Colonic mucosa (tissue), 4 donors: ENCODE data around the gene NR3C2. TPM values are rescaled to one million over a fixed set of nuclear protein-coding genes. Genes with fewer than 3 reads are reported as not detected.

ENCODE experiments used
- DNase-seq: peaks from one replicate; pipeline ENCODE4 v3.0.0-alpha.2; 2020
- H3K27ac ChIP-seq: fragments of 200-600 bp; one replicate; pipeline ENCODE4 v1.8.0; 2021
- H3K27me3 ChIP-seq: fragments of 200-600 bp; one replicate; pipeline ENCODE4 v1.8.0; 2021
- H3K36me3 ChIP-seq: fragments of 200-600 bp; one replicate; pipeline ENCODE4 v1.8.0; 2021
- H3K4me1 ChIP-seq: fragments of 200-600 bp; one replicate; pipeline ENCODE4 v1.8.0; 2021; ENCODE audit warnings: mild to moderate bottlenecking
- H3K4me3 ChIP-seq: fragments of 200-600 bp; one replicate; pipeline ENCODE4 v1.8.0; 2021
- H3K9ac ChIP-seq, 2 donors: one replicate each; pipeline ENCODE4 v1.7.0; 2013; ENCODE audit warnings: control low read depth in 2 of 2, low read depth in 2 of 2, low read length in 2 of 2
- H3K9me3 ChIP-seq: fragments of 200-600 bp; one replicate; pipeline ENCODE4 v1.8.0; 2021
- CTCF ChIP-seq: fragments of 200-600 bp; IDR thresholded peaks from one replicate; pipeline ENCODE4 v1.8.0; 2022; ENCODE audit warnings: antibody characterized with exemption, mild to moderate bottlenecking
- intact Hi-C: fragments of 100-400 bp; cut with DNase I; formaldehyde crosslinking; loops from one replicate; pipeline ENCODE4 v1.14.1; 2022
- total RNA-seq, 2 donors: library from RNA; stranded (reverse); fragmentation: NEBNext Ultra II Directional in 1 of 2; extraction: Animal tissue kit (Norgen Biotek cat#: 25700) in 1 of 2; gene quantifications; one replicate each; pipeline ENCODE4 v1.2.1, GENCODE V29; 2021
- donor health status: healthy.
- donor health status: DM: no; HTN: no; CAD: no.
- donor health status: DM: no; HTN: no; CAD: no.

The NR3C2 gene
- total RNA-seq, 2 donors from 2014 or later, result 74.8 to 96.0 TPM

- no peak for DNase-seq
- Histone ChIP-seq H3K27ac (no peak overlapping the region), H3K4me3 (no peak overlapping the region), H3K4me1 (no peaks in the 10 kb centered on the region), H3K9me3 (no peaks in the 10 kb centered on the region), H3K36me3 (no peaks in the 10 kb centered on the region), H3K27me3 (no peaks in the 10 kb centered on the region), H3K9ac (no peak overlapping the region)
- intact Hi-C loops, result no loop called here
- TF ChIP-seq CTCF, result no peak
Observed at GRCh38 chr4:148454835-148455234, 12.6 kb upstream of the NR3C2 start.

DNA sequence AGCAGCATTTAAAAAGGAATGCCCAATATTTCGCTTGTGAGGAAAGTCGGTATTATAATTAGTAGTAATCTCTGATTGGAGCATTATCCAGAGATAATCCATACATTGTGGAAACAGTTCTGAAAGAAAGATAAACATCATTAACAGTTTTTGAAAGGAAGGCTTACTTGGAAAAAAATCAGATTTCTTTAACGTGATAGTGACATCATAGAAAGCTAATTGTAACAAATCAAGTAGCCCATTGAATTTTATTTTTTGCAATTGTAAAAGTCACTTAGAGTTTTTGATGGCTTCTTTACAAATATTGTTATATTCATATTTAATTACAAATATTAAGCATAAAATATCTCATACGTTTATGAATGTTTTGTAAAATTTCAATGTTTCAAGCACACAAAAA is 11.6 kb upstream of the NR3C2 start:
- no peaks in the 10 kb centered on the region for H3K9me3 ChIP-seq
- TF ChIP-seq CTCF, result no peak
- no peaks in the 10 kb centered on the region for H3K4me1 ChIP-seq
- no peaks in the 10 kb centered on the region for H3K36me3 ChIP-seq
- no peak overlapping the region for H3K9ac ChIP-seq
- intact Hi-C loops, result no loop called here
- DNase-seq, result no peak
- H3K27me3 ChIP-seq, result no peaks in the 10 kb centered on the region
- H3K27ac ChIP-seq, result no peak overlapping the region
- H3K4me3 ChIP-seq, result no peak overlapping the region

DNA sequence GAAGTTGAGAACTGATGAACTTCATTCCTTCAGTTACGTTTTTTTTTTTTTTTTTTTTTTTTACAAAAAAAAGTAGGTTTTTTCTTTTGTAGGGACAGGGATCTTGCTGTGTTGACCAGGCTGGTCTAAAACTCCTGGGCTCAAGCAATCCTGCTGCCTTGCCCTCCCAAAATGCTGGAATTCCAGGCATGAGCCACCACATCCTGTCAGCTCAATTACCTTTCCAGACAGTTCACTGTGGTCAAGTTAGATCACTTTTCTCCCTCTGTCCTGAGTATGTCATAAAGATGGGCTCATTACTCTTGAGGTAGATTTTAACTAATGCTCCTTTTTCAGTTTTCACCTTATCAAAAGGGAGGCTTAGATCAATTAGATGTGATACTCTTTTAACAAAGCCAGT is 10.8 kb upstream of the NR3C2 start:
- H3K27me3 ChIP-seq, result no peaks in the 10 kb centered on the region
- H3K27ac ChIP-seq, result no peak overlapping the region
- no peak overlapping the region for H3K4me3 ChIP-seq
- no peaks in the 10 kb centered on the region for H3K36me3 ChIP-seq
- H3K9ac ChIP-seq, result no peak overlapping the region
- no peaks in the 10 kb centered on the region for H3K9me3 ChIP-seq
- no peak for DNase-seq
- TF ChIP-seq CTCF, result no peak
- intact Hi-C loops, result no loop called here
- H3K4me1 ChIP-seq, result no peaks in the 10 kb centered on the region

- intact Hi-C loops, result no loop called here
- Histone ChIP-seq H3K9ac (no peak overlapping the region), H3K4me3 (no peak overlapping the region), H3K4me1 (no peaks in the 10 kb centered on the region), H3K27me3 (no peaks in the 10 kb centered on the region), H3K36me3 (no peaks in the 10 kb centered on the region), H3K9me3 (no peaks in the 10 kb centered on the region), H3K27ac (no peak overlapping the region)
- DNase-seq, result no peak
- TF ChIP-seq CTCF, result no peak
Observed at GRCh38 chr4:148449921-148450320, 7.7 kb upstream of the NR3C2 start.

GRCh38 chr4:148448141-148448540 is 5.9 kb upstream of the NR3C2 start:
- Histone ChIP-seq H3K27ac (no peak overlapping the region), H3K9ac (no peak overlapping the region), H3K4me1 (no peaks in the 10 kb centered on the region), H3K27me3 (no peaks in the 10 kb centered on the region), H3K36me3 (no peaks in the 10 kb centered on the region), H3K4me3 (no peak overlapping the region), H3K9me3 (no peaks in the 10 kb centered on the region)
- no peak for TF ChIP-seq CTCF
- DNase-seq, result no peak
- intact Hi-C loops, result no loop called here

DNA sequence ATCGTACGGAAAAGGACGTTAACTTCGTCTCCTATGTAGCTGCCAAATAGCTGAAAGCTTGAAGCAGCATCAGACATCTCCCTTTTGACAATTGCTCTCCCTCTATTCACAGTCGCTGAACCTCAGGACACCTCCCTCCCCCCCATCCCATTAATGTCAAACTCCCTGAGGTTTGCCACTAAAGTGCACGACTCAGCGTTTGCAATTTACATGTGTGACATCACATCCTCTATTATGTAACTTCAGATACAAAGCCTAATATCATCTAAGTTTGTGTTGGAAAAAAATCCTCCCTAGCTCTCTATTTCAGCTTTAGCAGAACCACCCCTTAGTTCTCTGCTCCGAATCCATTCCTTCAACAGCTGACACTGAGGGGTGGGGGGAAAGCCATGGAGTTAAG is 5.5 kb upstream of the NR3C2 start:
- no peaks in the 10 kb centered on the region for H3K36me3 ChIP-seq
- TF ChIP-seq CTCF, result no peak
- no peaks in the 10 kb centered on the region for H3K4me1 ChIP-seq
- intact Hi-C loops, result no loop called here
- no peaks in the 10 kb centered on the region for H3K9me3 ChIP-seq
- peak; percentile 21 for DNase-seq
- no peak overlapping the region for H3K27ac ChIP-seq
- no peak overlapping the region for H3K4me3 ChIP-seq
- no peak overlapping the region for H3K9ac ChIP-seq
- H3K27me3 ChIP-seq, result no peaks in the 10 kb centered on the region
